Bronchial epithelial cell (primary cell): ENCODE data around the gene KCNMB1. TPM values are rescaled to one million over a fixed set of nuclear protein-coding genes. Genes with fewer than 3 reads are reported as not detected.
A peak's percentile ranks its signal among the peaks of the same experiment; 100 is the strongest.

ENCODE experiments used
- DNase-seq: peaks from one replicate; pipeline ENCODE4 v3.0.0-alpha.2; 2010; ENCODE audit warnings: low read depth
- FAIRE-seq: peaks from 2 replicates; lab custom pipeline; 2011; peaks lifted over from hg19 to GRCh38; lab: Jason Lieb, UNC
- H3K27me3 ChIP-seq: 2 replicates; pipeline ENCODE4 v1.5.1; 2011; ENCODE audit warnings: low read length; ENCODE audit not compliant: control insufficient read depth, insufficient read depth
- H3K36me3 ChIP-seq: 2 replicates; pipeline ENCODE4 v1.5.1; 2011; ENCODE audit warnings: low read length; ENCODE audit not compliant: control insufficient read depth, insufficient read depth
- H3K4me3 ChIP-seq: 2 replicates; pipeline ENCODE4 v1.5.1; 2011; ENCODE audit warnings: mild to moderate bottlenecking, low read depth, low read length, control low read depth
- CTCF ChIP-seq: IDR thresholded peaks from 2 replicates; pipeline ENCODE4 v1.5.1; 2011; ENCODE audit warnings: mild to moderate bottlenecking, moderate library complexity, low read length, control low read depth, inconsistent platforms; ENCODE audit not compliant: insufficient read depth, severe bottlenecking
- total RNA-seq: library from RNA; depleted of rRNA; stranded (reverse); fragments of >200 nt; gene quantifications from 2 replicates; pipeline ENCODE4 v1.2.1, GENCODE V29; 2014

KCNMB1 gene
- total RNA-seq, 1 donor from 2014 or later, result not detected

- FAIRE-seq (peak; percentile 23), DNase-seq (peak; percentile 59)
- no peak overlapping the region for H3K4me3 ChIP-seq
- H3K27me3 ChIP-seq, result no peaks in the 10 kb centered on the region
- TF ChIP-seq CTCF, result peak; percentile 79
- no peaks in the 10 kb centered on the region for H3K36me3 ChIP-seq
These were observed 31.7 kb upstream of the KCNMB1 start for GRCh38 chr5:170420806-170421412.

DNA sequence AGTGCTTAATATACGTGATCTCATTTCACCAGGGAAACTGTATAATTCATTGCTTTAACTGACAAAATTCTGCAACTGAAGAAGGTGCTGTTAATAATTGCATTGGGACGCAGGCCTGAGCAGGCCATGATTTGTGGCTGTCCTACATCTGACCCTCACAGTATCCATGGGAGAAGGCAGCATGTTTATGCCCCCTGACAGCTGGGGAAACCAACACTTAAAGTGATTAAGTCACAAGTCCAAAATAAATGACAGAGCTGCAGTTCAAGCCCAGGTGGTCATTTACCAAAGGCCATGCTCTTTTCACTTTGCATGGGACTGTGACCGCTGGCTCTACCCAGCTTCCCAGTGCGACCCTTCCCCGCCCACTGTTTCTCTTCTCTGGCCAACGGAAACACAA lies 30.5 kb upstream of the KCNMB1 start:
- Histone ChIP-seq H3K36me3 (no peaks in the 10 kb centered on the region), H3K4me3 (no peak overlapping the region), H3K27me3 (no peaks in the 10 kb centered on the region)
- TF ChIP-seq CTCF, result no peak
- DNase-seq, result no peak
- FAIRE-seq, result peak; percentile 58

DNA sequence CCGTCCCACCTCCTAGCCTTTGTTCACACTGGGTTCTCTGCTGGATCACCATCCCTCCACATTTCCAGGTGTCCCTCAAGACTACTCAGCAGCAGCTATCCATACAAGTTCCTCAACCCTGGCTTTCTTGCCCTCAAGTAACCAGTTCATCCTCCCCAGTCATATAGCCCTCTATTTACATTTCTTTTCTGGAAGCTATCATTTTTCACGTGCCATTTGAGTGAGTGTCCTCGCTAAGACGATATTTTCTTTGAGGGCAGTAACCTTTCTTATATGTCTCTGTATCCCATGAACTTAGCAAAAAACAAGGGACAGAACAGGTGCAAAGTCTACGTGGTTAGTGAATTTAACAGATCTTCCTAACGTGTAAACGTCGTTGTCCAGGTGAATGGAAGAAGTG lies 29.6 kb upstream of the KCNMB1 start:
- no peaks in the 10 kb centered on the region for H3K36me3 ChIP-seq
- DNase-seq (no peak), FAIRE-seq (no peak)
- H3K27me3 ChIP-seq, result no peaks in the 10 kb centered on the region
- TF ChIP-seq CTCF, result no peak
- no peak overlapping the region for H3K4me3 ChIP-seq

DNA sequence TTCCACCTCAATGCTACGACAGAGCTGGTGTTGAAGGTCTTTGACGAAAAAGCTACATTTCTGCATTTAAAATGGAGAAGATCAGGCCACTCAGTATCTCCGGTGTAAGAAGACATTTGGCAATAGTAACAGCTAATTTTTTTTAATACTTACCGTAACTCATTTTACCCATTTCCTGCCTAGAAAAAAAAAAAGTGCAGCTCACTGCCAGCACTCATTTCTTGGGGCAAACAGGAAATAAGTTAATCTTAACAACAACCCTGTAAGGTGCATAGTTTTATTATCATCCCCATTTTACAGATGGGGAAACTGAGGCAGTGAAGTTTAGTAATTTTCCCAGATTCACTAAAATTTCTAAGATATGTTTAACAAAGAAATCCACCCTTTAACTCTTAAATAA lies 27.4 kb upstream of the KCNMB1 start:
- DNase-seq (no peak), FAIRE-seq (no peak)
- Histone ChIP-seq H3K36me3 (no peaks in the 10 kb centered on the region), H3K4me3 (no peak overlapping the region), H3K27me3 (no peaks in the 10 kb centered on the region)
- no peak for TF ChIP-seq CTCF

- FAIRE-seq, result no peak
- no peak for TF ChIP-seq CTCF
These were observed 25.6 kb upstream of the KCNMB1 start for GRCh38 chr5:170414786-170415185.

DNA sequence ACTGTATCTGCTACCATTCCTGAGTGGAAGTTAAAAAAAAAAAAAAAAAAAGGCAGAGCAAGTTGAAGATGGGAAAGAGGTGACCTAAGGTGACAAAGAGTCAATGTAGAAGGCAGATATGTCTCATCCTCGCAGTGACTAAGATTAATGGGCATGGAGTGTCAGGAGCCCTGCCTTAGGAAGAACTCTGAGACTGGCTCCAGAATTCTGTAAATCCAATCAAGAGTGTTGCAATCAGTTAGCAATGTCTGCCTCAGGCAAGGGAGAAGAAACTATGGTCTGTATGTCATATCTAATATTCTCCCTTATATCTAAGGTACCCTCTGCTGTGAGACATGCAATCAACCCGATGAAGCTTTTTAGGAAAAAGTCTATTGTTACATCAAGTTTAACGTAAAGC lies 24.7 kb upstream of the KCNMB1 start:
- Histone ChIP-seq H3K4me3 (no peak overlapping the region), H3K36me3 (no peaks in the 10 kb centered on the region), H3K27me3 (no peaks in the 10 kb centered on the region)
- TF ChIP-seq CTCF, result no peak
- DNase-seq (no peak), FAIRE-seq (no peak)

More at GRCh38 chr5:170414786-170415185, 25.6 kb upstream of the KCNMB1 start:
- H3K4me3 ChIP-seq, result no peak overlapping the region
- no peak for DNase-seq
- no peaks in the 10 kb centered on the region for H3K27me3 ChIP-seq
- H3K36me3 ChIP-seq, result no peaks in the 10 kb centered on the region
